Activated naive CD4-positive, alpha-beta T cell treated with anti-CD3 and anti-CD28 coated beads for 36 hours (primary cell): ENCODE results near the gene FOXRED2. TPM values are rescaled to one million over a fixed set of nuclear protein-coding genes. Genes with fewer than 3 reads are reported as not detected.
A peak's percentile ranks its signal among the peaks of the same experiment; 100 is the strongest.

Experiments
- CTCF ChIA-PET: fragments of 350-600 bp; sonication (Branson Sonifier 250); formaldehyde crosslinking; loops from one replicate; lab custom pipeline; 2021; ENCODE audit warnings: antibody characterized with exemption; lab: Charles Lee
- DNase-seq: peaks from one replicate; pipeline ENCODE4 v3.0.0-alpha.2; 2020
- H3K27ac Mint-ChIP-seq: one replicate; pipeline ENCODE4 v1.8.0; 2021; ENCODE audit warnings: mild to moderate bottlenecking, mixed read lengths
- H3K27me3 Mint-ChIP-seq: one replicate; pipeline ENCODE4 v1.8.0; 2021; ENCODE audit warnings: low read depth, mixed read lengths
- H3K36me3 Mint-ChIP-seq: one replicate; pipeline ENCODE4 v1.8.0; 2021; ENCODE audit warnings: low read depth, mixed read lengths
- H3K4me1 Mint-ChIP-seq: one replicate; pipeline ENCODE4 v1.8.0; 2021; ENCODE audit warnings: low read depth, mixed read lengths
- H3K4me3 Mint-ChIP-seq: one replicate; pipeline ENCODE4 v1.8.0; 2021; ENCODE audit warnings: mild to moderate bottlenecking, moderate library complexity, mixed read lengths
- H3K9me3 Mint-ChIP-seq: one replicate; pipeline ENCODE4 v1.8.0; 2021; ENCODE audit warnings: mixed read lengths
- intact Hi-C: fragments of 100-400 bp; cut with micrococcal nuclease; formaldehyde crosslinking; loops from one replicate; pipeline ENCODE4 v1.15.1; 2023
- total RNA-seq, 2 experiments: library from RNA; stranded (reverse); gene quantifications; one replicate each; pipeline ENCODE4 v1.2.3, GENCODE V29; 2021

Gene FOXRED2
- total RNA-seq = 10 to 100 TPM; 10.6 to 11.9 TPM

GRCh38 chr22:36506637-36507517 lies at the start of gene FOXRED2:
FOXRED2 (minus strand) TSS chr22:36507040; CDS start chr22:36506422, 618 bp downstream.
- peaks cover 25% of the 10 kb centered on the region for H3K4me1 Mint-ChIP-seq
- CTCF ChIA-PET = no interaction called here
- H3K4me3 Mint-ChIP-seq = peak within 1 kb of the TSS; percentile 72
- H3K9me3 Mint-ChIP-seq = no peaks in the 10 kb centered on the region
- H3K27me3 Mint-ChIP-seq = no peaks in the 10 kb centered on the region
- peak; percentile 89 for DNase-seq
- H3K27ac Mint-ChIP-seq = peak within 1 kb of the TSS; percentile 50
- intact Hi-C loops = loop anchor here (1.0 kb wide), 2 partner anchors 22 to 25 kb away; partner anchors contain the start of gene EIF3D
- H3K36me3 Mint-ChIP-seq = peaks cover 23% of the 10 kb centered on the region

- intact Hi-C loops = no loop called here
- no peak overlapping the region for H3K4me3 Mint-ChIP-seq
- no peak for DNase-seq
- H3K36me3 Mint-ChIP-seq = no peaks in the 10 kb centered on the region
- CTCF ChIA-PET = interaction anchor here (1.1 kb wide), 1 partner anchor 203 kb away, joined by 3 read pairs; no protein-coding TSS in a partner anchor
- peaks cover 12% of the 10 kb centered on the region for H3K27me3 Mint-ChIP-seq
- no peaks in the 10 kb centered on the region for H3K4me1 Mint-ChIP-seq
- no peaks in the 10 kb centered on the region for H3K9me3 Mint-ChIP-seq
- H3K27ac Mint-ChIP-seq = no peak overlapping the region
Observed at GRCh38 chr22:36554098-36554497, 47.3 kb upstream of the FOXRED2 start.

GRCh38 chr22:36552289-36552688 lies 45.4 kb upstream of the FOXRED2 start:
- H3K27me3 Mint-ChIP-seq = peaks cover 13% of the 10 kb centered on the region
- H3K27ac Mint-ChIP-seq = no peak overlapping the region
- no peaks in the 10 kb centered on the region for H3K36me3 Mint-ChIP-seq
- no peak for DNase-seq
- CTCF ChIA-PET = interaction anchor here (1.0 kb wide), 1 partner anchor 134 kb away, joined by 3 read pairs; no protein-coding TSS in a partner anchor
- no peaks in the 10 kb centered on the region for H3K4me1 Mint-ChIP-seq
- no peak overlapping the region for H3K4me3 Mint-ChIP-seq
- no peaks in the 10 kb centered on the region for H3K9me3 Mint-ChIP-seq
- intact Hi-C loops = no loop called here

GRCh38 chr22:36550701-36551495 lies 44.1 kb upstream of the FOXRED2 start:
- no peak overlapping the region for H3K4me3 Mint-ChIP-seq
- no peaks in the 10 kb centered on the region for H3K9me3 Mint-ChIP-seq
- H3K4me1 Mint-ChIP-seq = peaks cover 2% of the 10 kb centered on the region
- CTCF ChIA-PET = interaction anchor here (0.6 to 1.0 kb wide), 2 partner anchors 9 to 373 kb away, joined by 3 read pairs; no protein-coding TSS in a partner anchor
- DNase-seq = no peak
- H3K27ac Mint-ChIP-seq = no peak overlapping the region
- H3K27me3 Mint-ChIP-seq = peaks cover 18% of the 10 kb centered on the region
- no peaks in the 10 kb centered on the region for H3K36me3 Mint-ChIP-seq
- intact Hi-C loops = no loop called here

GRCh38 chr22:36549033-36549432 lies 42.2 kb upstream of the FOXRED2 start:
- intact Hi-C loops = no loop called here
- DNase-seq = no peak
- peaks cover 3% of the 10 kb centered on the region for H3K4me1 Mint-ChIP-seq
- no peak overlapping the region for H3K27ac Mint-ChIP-seq
- no peaks in the 10 kb centered on the region for H3K36me3 Mint-ChIP-seq
- H3K4me3 Mint-ChIP-seq = no peak overlapping the region
- no peaks in the 10 kb centered on the region for H3K9me3 Mint-ChIP-seq
- CTCF ChIA-PET = interaction anchor here (0.6 to 1.0 kb wide), 2 partner anchors 19 to 244 kb away, joined by 3 read pairs; no protein-coding TSS in a partner anchor
- H3K27me3 Mint-ChIP-seq = peaks cover 18% of the 10 kb centered on the region

- Mint-ChIP-seq H3K36me3 (no peaks in the 10 kb centered on the region), H3K27ac (no peak overlapping the region), H3K9me3 (no peaks in the 10 kb centered on the region), H3K4me1 (peaks cover 3% of the 10 kb centered on the region), H3K27me3 (peaks cover 16% of the 10 kb centered on the region), H3K4me3 (no peak overlapping the region)
- CTCF ChIA-PET = interaction anchor here (1.0 kb wide), 1 partner anchor 19 kb away, joined by 3 read pairs; no protein-coding TSS in a partner anchor
- no peak for DNase-seq
- intact Hi-C loops = no loop called here
Observed at GRCh38 chr22:36548606-36549005, 41.8 kb upstream of the FOXRED2 start.

- intact Hi-C loops = loop anchor here (1.0 kb wide), 2 partner anchors 210 to 227 kb away; no protein-coding TSS in a partner anchor
- peaks cover 8% of the 10 kb centered on the region for H3K4me1 Mint-ChIP-seq
- no peak for DNase-seq
- H3K27me3 Mint-ChIP-seq = peaks cover 16% of the 10 kb centered on the region
- no peak overlapping the region for H3K27ac Mint-ChIP-seq
- H3K4me3 Mint-ChIP-seq = no peak overlapping the region
- CTCF ChIA-PET = interaction anchor here (0.6 to 2.1 kb wide), 4 partner anchors 178 to 309 kb away, joined by 3 to 11 read pairs (median 4); no protein-coding TSS in a partner anchor
- no peaks in the 10 kb centered on the region for H3K36me3 Mint-ChIP-seq
- no peaks in the 10 kb centered on the region for H3K9me3 Mint-ChIP-seq
Observed at GRCh38 chr22:36546932-36547331, 40.1 kb upstream of the FOXRED2 start.

- peaks cover 12% of the 10 kb centered on the region for H3K4me1 Mint-ChIP-seq
- H3K27ac Mint-ChIP-seq = no peak overlapping the region
- DNase-seq = peak; percentile 59
- intact Hi-C loops = loop anchor here (1.0 kb wide), 2 partner anchors 211 to 228 kb away; no protein-coding TSS in a partner anchor
- H3K9me3 Mint-ChIP-seq = no peaks in the 10 kb centered on the region
- H3K4me3 Mint-ChIP-seq = no peak overlapping the region
- CTCF ChIA-PET = interaction anchor here (2.1 kb wide), 1 partner anchor 310 kb away, joined by 11 read pairs; no protein-coding TSS in a partner anchor
- H3K27me3 Mint-ChIP-seq = peaks cover 15% of the 10 kb centered on the region
- no peaks in the 10 kb centered on the region for H3K36me3 Mint-ChIP-seq
Observed at GRCh38 chr22:36546092-36546804, 39.4 kb upstream of the FOXRED2 start.

- intact Hi-C loops = loop anchor here (1.0 kb wide), 1 partner anchor 312 kb away; no protein-coding TSS in a partner anchor
- Mint-ChIP-seq H3K27me3 (peaks cover 7% of the 10 kb centered on the region), H3K27ac (no peak overlapping the region), H3K9me3 (no peaks in the 10 kb centered on the region), H3K4me3 (no peak overlapping the region), H3K4me1 (peaks cover 13% of the 10 kb centered on the region), H3K36me3 (no peaks in the 10 kb centered on the region)
- CTCF ChIA-PET = interaction anchor here (0.7 to 1.7 kb wide), 4 partner anchors 230 to 433 kb away, joined by 3 to 5 read pairs (median 4); no protein-coding TSS in a partner anchor
- DNase-seq = no peak
Observed at GRCh38 chr22:36544107-36544620, 37.3 kb upstream of the FOXRED2 start.

GRCh38 chr22:36541831-36542411 lies 35.1 kb upstream of the FOXRED2 start:
- Mint-ChIP-seq H3K36me3 (no peaks in the 10 kb centered on the region), H3K27ac (peak overlapping the region; percentile 84), H3K9me3 (no peaks in the 10 kb centered on the region), H3K4me1 (peaks cover 13% of the 10 kb centered on the region), H3K4me3 (peak overlapping the region; percentile 28), H3K27me3 (peaks cover 4% of the 10 kb centered on the region)
- peak; percentile 84 for DNase-seq
- intact Hi-C loops = loop anchor here (1.0 to 2.0 kb wide), 2 partner anchors 13 to 435 kb away; partner anchors contain the start of gene EIF3D
- CTCF ChIA-PET = interaction anchor here (0.6 to 1.2 kb wide), 2 partner anchors 12 to 311 kb away, joined by 3 to 5 read pairs; no protein-coding TSS in a partner anchor
